Measurements from ENCODE around the gene C1QTNF8.

- no peak for TF ChIP-seq CTCF (conservative IDR thresholded peaks at IDR 0.05)
- TF ChIP-seq ZFX (IDR thresholded peaks at IDR 0.05) = no peak
Observed at GRCh38 chr16:1043881-1044451, 52.1 kb downstream of the C1QTNF8 start.
